ENCODE data around the gene SKI.
A peak's percentile ranks its signal among the peaks of the same experiment; 100 is the strongest.

Gene SKI

DNA sequence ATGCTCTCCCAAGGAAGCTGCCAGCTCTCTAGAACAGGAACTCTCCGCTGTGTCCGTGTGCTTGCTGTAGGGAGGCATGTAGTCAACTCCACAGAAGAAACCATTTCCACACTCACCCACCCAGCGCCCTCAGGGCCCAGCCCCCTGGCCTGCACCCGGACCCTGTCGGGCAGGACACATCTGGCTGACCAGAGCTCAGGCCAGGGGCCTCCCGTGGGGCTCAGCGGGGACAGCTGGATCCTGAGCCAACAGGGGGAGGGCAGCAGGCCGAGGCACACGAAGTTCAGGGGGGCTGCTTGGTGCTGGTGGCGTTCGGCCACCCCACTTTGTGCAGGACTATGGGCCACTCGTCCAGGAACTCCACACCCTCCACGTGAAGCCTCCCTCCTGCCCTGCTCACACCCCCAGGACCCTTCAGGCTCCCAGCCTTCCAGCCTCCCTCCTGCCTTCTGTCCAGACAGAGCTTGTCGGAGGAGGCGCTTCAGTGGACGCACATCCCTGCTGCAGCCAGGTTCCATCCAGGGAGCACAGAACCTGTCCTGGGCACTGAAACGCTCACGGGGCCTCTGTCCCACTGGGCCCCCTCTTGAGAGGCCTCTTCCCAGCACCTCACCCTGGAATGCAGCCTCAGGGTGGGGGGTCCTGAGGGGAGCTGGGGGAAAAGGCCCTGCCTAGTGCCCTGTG lies 18.6 kb upstream of the SKI start:
- DNase-seq (ENCODE audit: low read depth in 2 of 2, low spot score in 1 of 2): no peak

DNA sequence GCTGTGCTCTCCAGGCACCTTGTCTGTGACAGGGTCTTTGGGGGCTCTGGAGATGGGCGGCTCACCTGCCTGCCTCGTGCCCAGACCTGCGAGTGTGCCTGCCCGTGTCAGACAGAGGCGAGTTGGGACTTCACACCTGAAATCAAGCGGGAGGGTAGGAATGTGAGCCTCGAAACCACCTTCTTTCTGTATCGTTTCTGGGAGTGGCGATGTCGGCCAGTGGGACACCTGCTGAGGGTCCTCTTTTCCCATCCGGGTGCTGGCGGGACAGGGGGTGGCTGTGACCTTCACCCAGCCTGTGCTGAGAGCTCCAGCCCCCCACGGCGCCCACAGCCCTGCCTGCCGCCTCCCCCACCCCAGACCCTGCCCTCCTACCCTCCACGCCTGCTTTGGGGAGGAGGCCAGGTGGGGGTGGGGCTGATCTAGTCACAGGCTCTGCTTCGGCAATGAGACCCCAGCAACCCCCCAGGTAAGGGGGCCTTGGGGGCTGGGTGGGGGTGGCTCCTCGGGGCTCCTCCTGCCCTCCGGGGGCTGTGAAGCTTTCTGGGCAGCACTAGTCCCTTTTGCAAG lies 17.9 kb upstream of the SKI start:
- DNase-seq (ENCODE audit: low read depth in 2 of 2, low spot score in 1 of 2): no peak

DNA sequence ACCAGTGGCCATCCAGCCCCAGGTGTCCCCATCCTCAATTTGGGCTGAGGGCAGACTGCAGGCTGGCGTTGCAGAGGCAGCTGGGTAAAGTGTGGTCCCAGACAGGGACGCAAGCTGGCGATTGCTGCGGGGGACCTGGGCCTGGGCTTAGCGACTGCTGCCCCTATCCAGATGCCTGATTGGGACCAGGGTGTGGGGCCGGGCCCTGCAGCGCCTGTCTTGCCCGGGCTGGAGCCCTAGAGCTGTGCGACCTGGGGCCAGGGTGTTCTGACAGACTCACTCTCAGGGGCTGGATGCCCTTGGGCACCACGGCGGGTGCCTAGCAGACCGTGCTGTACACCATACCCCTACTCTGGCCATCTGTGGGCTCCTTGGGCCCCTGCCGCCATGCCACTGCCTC lies 17.3 kb upstream of the SKI start:
- no peak for DNase-seq (ENCODE audit: low read depth in 2 of 2, low spot score in 1 of 2)

- DNase-seq (ENCODE audit: low read depth in 2 of 2, low spot score in 1 of 2): no peak
Observed at GRCh38 chr1:2212274-2212531, 15.9 kb upstream of the SKI start.

DNA sequence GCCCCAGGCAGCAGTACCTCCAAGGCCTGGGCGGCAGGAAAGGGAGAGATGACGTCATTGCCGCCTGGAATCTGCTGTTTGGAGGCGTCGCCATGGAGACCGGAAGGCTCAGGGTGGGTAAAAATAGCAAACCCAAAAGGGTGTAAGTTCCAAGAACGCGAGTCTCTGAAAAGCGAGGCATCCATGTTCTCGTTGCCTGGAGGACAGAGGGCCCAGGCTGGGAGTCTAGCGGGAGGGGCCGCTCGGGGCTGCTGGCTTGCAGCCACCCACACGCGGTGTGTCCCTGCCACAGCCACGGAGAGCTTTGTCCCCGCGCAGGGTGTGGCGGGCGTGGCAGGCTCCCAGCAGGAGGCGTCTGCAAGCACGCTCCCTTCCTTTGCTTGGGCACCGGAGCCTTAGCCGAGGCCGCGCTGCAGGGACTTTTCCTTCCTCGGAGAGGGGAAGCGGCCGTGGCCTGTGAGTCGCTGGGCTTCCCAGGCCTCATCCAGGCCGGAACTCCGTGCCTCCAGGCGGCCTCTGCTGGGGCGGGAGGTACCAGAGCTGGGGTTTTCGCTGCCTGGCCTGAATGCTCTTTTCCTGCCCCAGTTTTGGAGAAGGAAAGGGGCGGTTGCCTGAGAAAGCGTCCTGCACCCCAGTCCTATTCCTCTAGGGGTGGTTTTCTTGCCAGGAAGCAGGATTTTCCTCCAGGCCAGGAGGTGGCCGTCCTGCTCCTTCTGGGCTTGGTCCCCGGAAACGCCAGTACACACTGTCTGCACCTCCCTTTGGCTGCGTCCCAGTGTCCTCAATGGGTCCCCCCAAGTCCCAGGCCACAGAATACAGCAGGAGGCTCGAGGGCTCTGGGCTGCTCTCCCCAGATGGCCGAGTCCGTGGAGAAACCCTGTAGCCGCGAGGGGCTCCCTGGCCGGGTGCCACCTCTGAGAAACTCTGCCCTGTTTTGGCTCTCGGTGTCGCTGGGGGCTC lies 15.3 kb upstream of the SKI start:
- no peak for DNase-seq (ENCODE audit: low read depth in 2 of 2, low spot score in 1 of 2)

- no peak for DNase-seq (ENCODE audit: low read depth in 2 of 2, low spot score in 1 of 2)
Observed at GRCh38 chr1:2213576-2214505, 14.3 kb upstream of the SKI start.

GRCh38 chr1:2214541-2215241 lies 13.4 kb upstream of the SKI start:
- no peak for DNase-seq (ENCODE audit: low read depth in 2 of 2, low spot score in 1 of 2)

DNA sequence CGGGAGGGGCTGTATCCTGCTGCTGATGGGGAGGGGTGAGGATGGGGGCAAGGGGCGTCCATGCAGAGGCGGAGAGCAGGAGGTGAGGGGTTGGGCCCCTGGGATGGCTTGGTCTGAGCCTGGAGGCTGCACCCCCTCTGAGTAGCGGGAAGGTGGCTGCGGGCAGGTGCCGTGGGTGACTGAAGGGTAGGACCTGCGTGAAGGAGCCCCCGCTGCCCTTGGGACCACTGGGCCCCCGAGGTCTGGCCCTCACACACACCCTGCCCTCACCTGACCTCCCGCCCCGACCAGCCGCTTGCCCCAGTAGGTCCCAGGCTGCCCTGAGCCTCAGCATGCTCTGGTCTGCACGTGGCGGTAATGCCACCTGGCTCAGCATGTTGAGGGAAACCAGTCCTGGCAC lies 12.8 kb upstream of the SKI start:
- DNase-seq (ENCODE audit: low read depth in 2 of 2, low spot score in 1 of 2): no peak

- DNase-seq (ENCODE audit: low read depth in 2 of 2, low spot score in 1 of 2): no peak
Observed at GRCh38 chr1:2215909-2216766, 12.0 kb upstream of the SKI start.

- no peak for DNase-seq (ENCODE audit: low read depth in 2 of 2, low spot score in 1 of 2)
Observed at GRCh38 chr1:2216767-2217058, 11.4 kb upstream of the SKI start.

DNA sequence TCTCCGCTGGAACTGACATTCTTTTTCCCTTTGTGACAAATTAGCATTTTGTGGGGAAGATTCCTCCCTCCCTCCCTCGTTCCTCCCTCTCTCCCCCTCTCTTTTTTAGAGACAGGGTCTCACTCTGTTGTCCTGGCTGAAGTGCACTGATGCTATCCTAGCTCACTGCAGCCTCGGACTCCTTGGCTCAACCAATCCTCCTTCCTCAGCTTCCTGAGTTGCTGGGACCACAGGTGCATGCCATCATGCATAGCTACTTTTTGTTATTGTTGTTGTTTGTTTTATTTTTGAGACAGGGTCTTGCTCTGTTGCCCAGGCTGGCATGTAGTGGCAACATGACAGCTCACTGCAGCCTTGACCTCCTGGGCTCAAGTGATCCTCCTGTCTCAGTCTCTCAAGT lies 6.8 kb upstream of the SKI start:
- no peak for DNase-seq (ENCODE audit: low read depth in 2 of 2, low spot score in 1 of 2)

- DNase-seq (ENCODE audit: low read depth in 2 of 2, low spot score in 1 of 2): no peak
Observed at GRCh38 chr1:2224170-2224584, 3.9 kb upstream of the SKI start.

GRCh38 chr1:2224631-2225428 lies 3.3 kb upstream of the SKI start:
- DNase-seq (ENCODE audit: low read depth in 2 of 2, low spot score in 1 of 2): no peak

GRCh38 chr1:2226525-2227345 lies 1.4 kb upstream of the SKI start:
- no peak for DNase-seq (ENCODE audit: low read depth in 2 of 2, low spot score in 1 of 2)

DNA sequence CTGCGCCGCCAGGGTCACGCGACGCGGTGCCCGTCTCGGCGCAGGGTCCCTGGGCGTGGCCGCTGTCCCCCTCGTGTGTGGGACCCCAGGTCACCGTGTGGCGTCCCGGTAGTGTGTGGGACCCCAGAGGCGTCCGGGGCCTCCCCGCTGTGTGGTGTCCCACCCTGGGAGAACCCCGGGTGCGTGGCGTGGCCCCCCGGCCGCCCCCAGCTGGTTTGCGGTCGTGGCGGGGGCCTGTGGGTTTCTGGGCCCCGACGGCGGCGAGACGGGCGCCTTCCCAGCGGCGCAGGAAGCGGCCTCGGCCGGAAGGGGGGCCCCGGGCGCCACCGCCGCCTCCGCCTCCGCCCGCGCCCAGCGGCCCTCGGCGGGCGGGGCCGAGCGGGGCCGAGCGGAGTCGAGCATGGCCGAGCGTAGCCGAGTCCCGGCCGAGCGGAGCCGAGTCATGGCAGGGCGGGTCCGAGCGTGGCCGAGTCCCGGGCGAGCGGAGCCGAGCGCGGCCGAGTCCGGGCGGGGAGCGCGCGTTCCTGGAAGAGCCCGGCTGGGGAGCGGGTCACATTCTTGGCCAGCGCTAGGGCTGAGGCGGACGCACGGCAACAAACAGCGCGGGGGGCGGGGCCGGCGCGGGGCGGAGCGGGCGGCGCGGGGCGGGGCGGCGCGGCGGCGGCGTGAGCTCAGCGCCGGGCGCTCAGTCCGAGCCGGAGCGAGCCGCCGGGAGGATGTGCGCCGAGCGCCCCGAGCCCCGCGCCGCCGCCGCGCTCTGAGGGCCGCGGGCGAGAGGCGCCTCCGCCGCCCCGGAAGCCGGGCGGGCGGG lies 568 bp upstream of the SKI start:
- DNase-seq (ENCODE audit: low read depth in 2 of 2, low spot score in 1 of 2): peak; percentile 67 to 84

DNA sequence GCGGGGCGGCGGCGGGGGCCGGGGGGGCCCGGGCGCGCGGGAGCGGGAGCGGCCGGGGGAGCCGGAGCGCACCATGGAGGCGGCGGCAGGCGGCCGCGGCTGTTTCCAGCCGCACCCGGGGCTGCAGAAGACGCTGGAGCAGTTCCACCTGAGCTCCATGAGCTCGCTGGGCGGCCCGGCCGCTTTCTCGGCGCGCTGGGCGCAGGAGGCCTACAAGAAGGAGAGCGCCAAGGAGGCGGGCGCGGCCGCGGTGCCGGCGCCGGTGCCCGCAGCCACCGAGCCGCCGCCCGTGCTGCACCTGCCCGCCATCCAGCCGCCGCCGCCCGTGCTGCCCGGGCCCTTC lies 546 bp downstream of the SKI start:
- DNase-seq (ENCODE audit: low read depth in 2 of 2, low spot score in 1 of 2): no peak

DNA sequence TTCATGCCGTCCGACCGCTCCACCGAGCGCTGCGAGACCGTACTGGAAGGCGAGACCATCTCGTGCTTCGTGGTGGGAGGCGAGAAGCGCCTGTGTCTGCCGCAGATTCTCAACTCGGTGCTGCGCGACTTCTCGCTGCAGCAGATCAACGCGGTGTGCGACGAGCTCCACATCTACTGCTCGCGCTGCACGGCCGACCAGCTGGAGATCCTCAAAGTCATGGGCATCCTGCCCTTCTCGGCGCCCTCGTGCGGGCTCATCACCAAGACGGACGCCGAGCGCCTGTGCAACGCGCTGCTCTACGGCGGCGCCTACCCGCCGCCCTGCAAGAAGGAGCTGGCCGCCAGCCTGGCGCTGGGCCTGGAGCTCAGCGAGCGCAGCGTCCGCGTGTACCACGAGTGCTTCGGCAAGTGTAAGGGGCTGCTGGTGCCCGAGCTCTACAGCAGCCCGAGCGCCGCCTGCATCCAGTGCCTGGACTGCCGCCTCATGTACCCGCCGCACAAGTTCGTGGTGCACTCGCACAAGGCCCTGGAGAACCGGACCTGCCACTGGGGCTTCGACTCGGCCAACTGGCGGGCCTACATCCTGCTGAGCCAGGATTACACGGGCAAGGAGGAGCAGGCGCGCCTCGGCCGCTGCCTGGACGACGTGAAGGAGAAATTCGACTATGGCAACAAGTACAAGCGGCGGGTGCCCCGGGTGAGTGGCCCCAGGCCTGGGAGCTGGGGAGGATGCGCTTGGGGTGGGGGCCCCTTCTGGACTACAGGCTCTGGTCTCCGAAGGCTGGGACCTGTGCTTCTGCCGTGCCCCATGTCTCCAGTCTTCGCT lies 1.1 kb downstream of the SKI start:
- DNase-seq (ENCODE audit: low read depth in 2 of 2, low spot score in 1 of 2): no peak
